ENCODE data around the gene SOX13.

Gene SOX13

DNA sequence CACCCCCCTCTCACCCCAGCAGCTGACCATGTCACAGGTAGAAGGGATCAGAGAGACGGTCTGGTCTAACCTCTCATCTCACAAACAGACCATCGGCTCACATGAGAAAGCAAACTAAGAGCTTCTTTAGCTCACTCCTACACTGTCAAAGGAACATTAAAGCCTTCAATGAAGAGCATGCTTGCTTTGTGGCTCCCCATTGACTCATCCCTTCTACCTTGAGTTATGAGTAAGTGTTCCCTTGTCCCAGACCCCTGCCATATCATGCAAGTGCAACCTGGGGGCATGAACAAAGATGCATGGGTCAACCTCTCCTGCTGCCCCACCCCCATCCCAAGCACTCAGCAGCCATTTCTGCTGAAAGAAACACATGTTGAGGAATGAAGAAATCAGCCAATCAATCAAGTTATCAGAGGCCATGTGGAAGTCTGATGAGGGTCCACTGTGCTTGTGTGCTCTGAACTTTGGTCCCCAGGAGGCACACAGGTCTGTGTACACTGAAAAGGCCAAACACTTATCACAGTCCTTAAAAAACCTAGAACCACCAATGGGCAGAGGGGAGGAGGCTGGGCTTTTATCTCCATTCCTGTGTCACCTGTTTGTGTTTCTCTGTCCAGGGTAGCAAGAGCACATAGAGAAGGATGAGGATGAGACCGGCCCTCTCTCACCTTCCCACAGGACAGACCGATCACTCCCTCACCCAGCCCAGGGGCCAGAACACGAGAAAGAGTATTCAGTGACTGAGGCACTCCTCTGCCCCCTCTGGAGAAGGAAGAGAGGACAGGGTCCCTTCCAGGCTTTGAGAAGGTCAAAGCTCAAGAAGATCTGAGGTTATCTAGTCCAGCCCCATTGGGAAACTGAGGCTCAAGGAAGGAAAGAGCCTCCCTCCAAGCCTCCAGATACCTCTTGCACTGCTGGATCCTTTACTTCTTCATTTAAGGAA is 69.4 kb downstream of the SOX13 start:
- Mint-ChIP-seq H3K27ac (no peak overlapping the region), H3K4me1 (no peaks in the 10 kb centered on the region), H3K9me3 (no peaks in the 10 kb centered on the region), H3K27me3 (no peaks in the 10 kb centered on the region), H3K36me3 (peaks cover 4% of the 10 kb centered on the region), H3K4me3 (no peak overlapping the region)

DNA sequence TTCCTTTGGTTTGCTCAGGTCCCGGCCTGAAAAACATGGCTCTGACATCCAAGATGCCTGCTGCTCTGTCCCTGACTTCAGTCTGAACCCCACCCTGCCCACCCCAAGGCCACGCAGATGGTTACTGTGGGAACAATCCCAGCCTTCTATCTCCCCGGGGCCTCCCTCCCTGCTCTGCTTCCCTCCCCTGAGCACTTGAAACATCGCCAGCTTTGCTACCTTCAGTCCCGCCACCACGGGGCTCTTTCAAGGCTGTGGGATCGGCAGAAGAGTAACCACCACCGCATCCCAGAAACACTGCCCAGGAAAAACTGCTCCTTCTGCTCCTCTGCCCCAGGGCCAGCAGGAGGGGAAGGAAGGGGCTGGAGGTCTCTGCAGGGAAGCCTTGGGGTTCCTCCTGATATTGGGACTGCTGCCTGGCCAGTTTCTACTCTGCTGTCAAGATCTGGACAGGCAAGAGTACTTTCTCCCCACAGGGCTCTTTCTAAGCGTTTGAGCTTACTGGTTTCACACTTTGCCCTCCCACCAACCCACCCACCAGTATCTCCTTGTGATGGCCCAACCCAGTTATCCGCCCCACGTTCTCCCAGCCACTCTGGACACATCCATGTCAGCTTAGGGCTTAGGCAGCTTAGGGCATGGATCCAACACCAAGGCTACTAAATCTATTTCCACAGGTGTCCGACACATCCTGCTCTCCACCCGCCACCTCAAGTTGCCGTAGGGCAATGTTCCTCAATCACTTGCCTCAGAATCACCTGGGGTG is 70.5 kb downstream of the SOX13 start:
- no peak overlapping the region for H3K27ac Mint-ChIP-seq
- no peak overlapping the region for H3K4me3 Mint-ChIP-seq
- no peaks in the 10 kb centered on the region for H3K9me3 Mint-ChIP-seq
- H3K4me1 Mint-ChIP-seq: no peaks in the 10 kb centered on the region
- no peaks in the 10 kb centered on the region for H3K27me3 Mint-ChIP-seq
- H3K36me3 Mint-ChIP-seq: peaks cover 4% of the 10 kb centered on the region

DNA sequence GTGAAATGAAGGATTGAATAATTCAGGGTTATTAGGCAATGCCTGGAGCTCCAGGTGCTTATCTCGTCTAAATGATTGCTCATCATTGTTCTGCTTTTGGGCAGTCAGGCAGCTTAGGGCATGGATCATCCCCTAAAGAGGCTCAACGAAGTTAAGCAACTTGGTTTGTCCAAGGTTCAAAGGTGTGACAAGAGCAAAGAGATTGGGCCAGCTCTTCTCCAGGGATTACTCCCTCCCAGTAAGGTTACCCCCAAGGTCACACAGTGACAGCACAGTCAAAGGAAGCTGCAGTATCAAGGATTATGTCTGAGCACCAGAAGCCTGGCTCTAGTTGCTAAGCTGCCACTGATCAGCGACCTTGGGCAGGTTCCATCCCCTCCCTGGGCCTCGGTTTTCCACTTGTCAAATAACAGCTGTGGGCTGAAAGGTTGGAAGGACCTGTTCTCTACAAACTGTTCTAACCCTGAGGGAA is 72.2 kb downstream of the SOX13 start:
- Mint-ChIP-seq H3K9me3 (no peaks in the 10 kb centered on the region), H3K4me3 (no peak overlapping the region), H3K27ac (no peak overlapping the region), H3K27me3 (no peaks in the 10 kb centered on the region), H3K36me3 (peaks cover 1% of the 10 kb centered on the region), H3K4me1 (no peaks in the 10 kb centered on the region)

DNA sequence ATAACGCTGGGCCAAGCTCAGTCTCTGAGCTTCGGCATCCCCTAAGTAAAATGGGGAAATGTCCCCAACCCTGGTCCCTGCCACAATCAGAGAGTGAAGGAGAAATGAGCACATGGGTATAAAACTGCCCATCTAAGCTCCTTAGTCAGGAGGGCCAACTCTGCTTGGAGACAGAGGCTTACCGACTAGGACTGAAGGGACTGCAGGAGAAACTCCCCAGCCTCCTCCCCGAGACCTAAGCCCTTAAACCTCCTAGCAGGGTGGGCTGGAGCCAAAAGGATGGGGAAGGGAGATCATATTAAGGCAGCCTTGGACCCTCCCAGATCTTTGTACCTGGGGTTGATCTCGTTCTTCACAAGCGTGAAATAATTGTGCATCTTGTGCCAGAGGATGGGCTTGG is 73.4 kb downstream of the SOX13 start:
- no peaks in the 10 kb centered on the region for H3K36me3 Mint-ChIP-seq
- H3K27me3 Mint-ChIP-seq: no peaks in the 10 kb centered on the region
- H3K4me1 Mint-ChIP-seq: no peaks in the 10 kb centered on the region
- no peak overlapping the region for H3K4me3 Mint-ChIP-seq
- H3K9me3 Mint-ChIP-seq: no peaks in the 10 kb centered on the region
- H3K27ac Mint-ChIP-seq: no peak overlapping the region

DNA sequence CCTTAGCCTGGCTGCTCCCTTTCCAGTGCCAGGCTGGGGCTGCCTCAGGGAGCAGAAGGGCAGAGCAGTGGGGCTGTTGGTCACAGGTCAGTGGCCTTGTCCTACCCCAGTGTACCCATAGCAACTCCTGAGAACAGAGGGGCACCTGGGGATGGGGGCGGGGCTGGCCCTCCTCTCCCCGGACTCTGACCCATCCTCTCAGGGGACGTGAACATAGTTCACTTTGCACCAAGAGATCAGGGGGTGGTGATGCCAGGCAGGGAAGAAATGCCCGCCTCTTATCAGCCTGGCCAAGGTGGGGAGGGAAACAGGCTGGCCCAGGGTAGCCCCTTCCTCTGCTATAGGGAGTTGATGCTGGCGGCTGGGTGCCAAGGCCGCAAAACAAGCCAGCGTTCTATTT is 74.0 kb downstream of the SOX13 start:
- no peaks in the 10 kb centered on the region for H3K36me3 Mint-ChIP-seq

DNA sequence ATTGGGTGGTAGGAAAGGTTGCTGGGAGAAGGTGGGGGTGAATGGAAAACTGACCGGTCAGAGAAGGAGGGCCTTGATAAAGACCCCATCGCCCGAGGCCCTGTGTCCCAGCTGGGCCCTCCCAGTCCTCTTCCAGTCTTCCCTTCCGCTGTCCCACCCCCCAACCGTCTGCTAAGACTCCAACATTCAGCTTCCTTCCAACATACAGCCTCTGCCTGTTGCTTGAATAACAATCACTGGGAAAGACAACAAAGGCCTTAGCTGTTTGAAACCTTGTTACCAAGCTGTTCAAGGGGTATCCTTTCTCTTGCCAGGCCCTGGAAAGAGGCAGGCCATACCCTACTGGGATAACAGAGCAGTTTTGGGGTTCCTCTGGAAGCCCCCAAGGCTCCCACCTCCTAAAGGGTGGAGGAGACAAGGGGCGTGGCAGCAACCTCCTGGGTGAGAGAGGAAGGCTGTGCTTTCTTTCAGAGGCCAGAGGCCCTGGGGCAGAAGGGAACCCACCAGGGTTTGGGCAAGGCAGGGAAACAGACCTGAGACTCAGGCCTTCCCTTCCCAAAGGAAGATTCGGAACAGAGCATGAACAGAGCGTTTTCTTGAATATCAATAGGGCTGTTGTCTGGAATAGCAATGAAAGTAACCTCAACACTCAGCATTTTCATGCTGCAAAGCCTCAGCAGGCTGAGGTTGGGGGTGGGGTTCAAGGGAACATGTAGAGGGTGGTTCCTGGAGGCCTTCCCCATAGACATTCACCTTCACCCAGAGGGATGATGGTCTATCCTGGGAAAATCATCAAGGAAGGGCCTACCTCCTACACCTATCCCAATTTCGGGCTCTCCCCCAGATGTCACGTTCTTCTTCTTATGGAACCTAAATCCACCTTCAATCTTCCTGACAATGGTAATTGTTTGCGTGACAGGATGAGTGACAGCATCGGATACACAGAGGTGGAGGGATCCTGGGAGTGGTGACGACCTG is 74.8 kb downstream of the SOX13 start:
- H3K9me3 Mint-ChIP-seq: no peaks in the 10 kb centered on the region
- H3K27ac Mint-ChIP-seq: no peak overlapping the region
- no peak overlapping the region for H3K4me3 Mint-ChIP-seq
- no peaks in the 10 kb centered on the region for H3K36me3 Mint-ChIP-seq
- H3K27me3 Mint-ChIP-seq: no peaks in the 10 kb centered on the region
- no peaks in the 10 kb centered on the region for H3K4me1 Mint-ChIP-seq

More for the DNA sequence above, 74.0 kb downstream of the SOX13 start:
- Mint-ChIP-seq H3K27ac (no peak overlapping the region), H3K4me1 (no peaks in the 10 kb centered on the region), H3K27me3 (no peaks in the 10 kb centered on the region), H3K9me3 (no peaks in the 10 kb centered on the region), H3K4me3 (no peak overlapping the region)

DNA sequence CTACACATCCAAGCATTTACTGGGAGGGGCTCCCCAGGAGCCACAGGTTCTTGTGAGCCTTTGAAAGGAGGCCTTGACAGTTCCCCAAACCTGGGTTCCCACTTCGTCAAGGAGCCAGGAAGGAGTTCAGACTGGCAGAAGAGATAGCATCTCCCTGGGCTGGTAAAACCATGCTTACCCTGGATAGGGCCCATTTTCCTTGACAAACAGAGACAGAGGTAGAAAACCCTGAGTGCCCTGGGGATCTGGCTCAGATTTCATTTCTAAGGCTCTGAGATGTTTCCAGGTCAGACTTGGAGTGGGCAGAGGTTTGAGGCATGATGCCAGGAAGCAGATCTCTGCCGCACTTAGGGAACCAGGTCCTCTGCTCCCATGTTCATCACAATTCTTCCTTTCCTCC is 76.2 kb downstream of the SOX13 start:
- H3K9me3 Mint-ChIP-seq: no peaks in the 10 kb centered on the region
- H3K4me1 Mint-ChIP-seq: no peaks in the 10 kb centered on the region
- no peak overlapping the region for H3K27ac Mint-ChIP-seq
- no peak overlapping the region for H3K4me3 Mint-ChIP-seq
- no peaks in the 10 kb centered on the region for H3K36me3 Mint-ChIP-seq
- H3K27me3 Mint-ChIP-seq: no peaks in the 10 kb centered on the region

DNA sequence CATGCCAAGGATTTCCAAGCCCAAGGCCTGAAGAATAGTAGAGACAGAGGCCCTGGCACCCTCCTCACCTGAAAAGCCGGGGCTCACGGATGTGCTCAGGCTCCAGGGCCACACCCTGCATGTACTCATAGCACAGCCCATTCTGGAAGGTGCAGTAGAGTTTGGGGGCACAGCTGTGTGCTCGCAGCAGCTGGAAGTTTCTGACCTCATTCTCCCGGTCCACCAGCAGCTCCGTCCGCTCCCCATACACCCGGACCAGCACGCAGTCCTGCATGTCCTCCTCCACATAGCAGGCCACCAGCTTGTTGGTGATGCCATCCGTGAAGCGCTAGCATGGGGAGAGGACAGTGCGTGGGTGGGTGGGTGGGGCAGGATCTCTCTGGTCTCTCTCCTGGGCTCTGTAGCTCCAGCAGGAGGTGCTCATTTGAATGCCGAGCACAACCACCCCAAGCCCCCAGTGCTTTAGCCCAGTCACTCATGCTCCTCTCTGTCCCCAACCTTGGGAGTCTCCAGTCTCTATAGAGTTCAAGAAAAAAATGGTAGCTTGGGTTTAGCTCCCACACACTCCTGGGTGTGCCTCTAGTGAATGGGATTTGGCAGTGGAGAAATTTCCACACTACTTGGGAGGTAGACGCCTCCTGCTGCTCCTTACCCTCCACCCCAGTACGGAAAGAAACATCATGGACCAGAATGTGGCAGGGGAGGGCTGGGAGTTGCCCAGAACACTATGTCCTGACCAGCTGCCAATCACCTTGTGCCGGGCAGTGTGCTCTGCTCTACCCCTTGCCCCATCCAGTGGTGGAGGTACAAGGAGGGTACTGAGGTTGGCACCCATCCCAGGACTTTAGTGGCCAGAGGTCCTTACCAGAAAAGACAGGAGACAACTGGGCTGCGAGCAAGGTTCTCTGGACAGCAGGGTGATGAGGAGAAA is 77.0 kb downstream of the SOX13 start:
- no peaks in the 10 kb centered on the region for H3K36me3 Mint-ChIP-seq
- no peaks in the 10 kb centered on the region for H3K9me3 Mint-ChIP-seq
- no peaks in the 10 kb centered on the region for H3K4me1 Mint-ChIP-seq
- no peaks in the 10 kb centered on the region for H3K27me3 Mint-ChIP-seq
- H3K4me3 Mint-ChIP-seq: peak overlapping the region; percentile 74
- no peak overlapping the region for H3K27ac Mint-ChIP-seq

DNA sequence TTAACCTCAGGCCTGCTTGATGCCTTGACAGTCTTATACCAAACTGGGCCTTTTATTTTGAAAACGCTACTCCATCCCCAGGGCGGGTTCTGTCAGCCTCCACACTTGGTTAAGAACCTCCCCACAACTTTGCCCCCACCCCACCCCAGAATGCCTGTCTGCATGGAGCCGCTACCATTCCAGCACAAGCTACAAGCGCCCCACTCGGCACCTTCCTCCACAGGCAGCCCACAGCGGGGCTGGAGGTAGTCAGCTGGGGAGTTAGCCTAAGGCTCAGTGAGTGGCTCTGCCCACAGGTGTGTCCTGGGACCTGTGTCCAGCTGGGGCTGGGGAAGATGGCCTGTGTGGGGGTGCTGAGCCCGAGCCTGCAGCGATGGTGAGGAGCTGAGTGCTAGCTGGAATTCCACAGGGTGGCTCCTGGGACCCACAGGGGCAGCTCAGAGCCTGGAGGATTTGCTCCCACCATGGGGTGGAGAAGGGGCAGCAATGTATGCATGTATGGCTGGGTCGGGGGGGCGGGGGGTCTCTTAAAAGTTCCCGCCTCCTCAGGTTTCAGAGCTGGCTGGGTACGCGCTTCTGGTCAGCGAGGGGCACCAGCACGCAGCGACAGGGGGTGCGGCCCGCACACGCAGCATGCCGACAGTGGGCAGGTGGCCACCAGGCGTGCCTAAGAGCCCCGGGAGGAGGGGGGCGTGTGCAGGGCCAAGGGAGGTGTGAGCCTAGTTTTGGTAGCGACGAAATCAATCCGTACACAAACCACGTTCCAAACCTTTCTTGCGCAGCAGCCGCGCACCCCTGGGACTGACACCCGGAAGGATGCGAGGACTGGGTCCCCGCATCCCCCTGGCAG is 78.0 kb downstream of the SOX13 start:
- Mint-ChIP-seq H3K4me3 (peak overlapping the region; percentile 74), H3K36me3 (no peaks in the 10 kb centered on the region), H3K4me1 (no peaks in the 10 kb centered on the region), H3K27me3 (no peaks in the 10 kb centered on the region), H3K9me3 (no peaks in the 10 kb centered on the region), H3K27ac (peak overlapping the region; percentile 70)

DNA sequence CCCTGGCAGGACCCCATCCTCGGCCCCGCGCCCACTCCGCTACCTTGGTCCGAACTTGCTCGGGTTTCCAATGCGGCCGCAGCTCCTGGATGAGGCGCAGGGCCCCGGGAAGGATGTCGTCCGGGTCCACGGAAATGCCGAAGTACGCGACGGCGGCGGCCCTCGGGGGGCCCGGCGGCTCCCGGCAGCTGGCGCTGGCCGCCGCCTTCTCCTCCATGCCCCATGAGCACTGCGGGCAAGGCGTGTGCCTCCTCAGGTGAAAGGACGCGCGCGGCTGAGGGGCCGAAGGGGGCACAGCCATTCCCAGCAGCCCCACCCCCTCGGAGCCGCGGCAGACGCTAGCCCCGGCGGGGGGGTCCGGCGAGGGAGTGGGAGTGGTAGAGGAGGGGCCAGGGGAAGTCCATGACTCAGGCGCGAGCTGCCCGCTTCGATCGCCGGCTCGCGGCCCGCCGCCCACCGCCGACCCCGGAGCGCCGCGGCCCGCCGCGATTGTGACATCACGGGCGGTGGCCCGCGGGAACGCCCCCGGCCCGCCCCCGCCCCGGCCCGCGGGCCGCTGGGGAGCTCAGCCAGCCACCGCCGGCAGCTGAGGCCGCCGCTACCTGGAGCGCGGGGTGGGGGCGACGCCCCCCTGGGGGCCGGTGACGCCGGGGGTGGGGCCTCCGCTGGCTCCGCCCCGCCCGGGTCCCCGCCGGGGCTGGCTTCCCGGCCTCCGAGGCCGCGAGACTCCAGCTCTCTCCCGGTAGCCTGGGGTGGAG is 78.8 kb downstream of the SOX13 start, which contains the start of gene ETNK2:
TSS of gene ETNK2 (minus strand) at position 493 of the 758 bp plus-strand sequence. CDS start at position 301, 192 bp downstream.
- H3K4me3 Mint-ChIP-seq: peak within 1 kb of the TSS; percentile 74
- H3K27ac Mint-ChIP-seq: peak within 1 kb of the TSS; percentile 70
- no peaks in the 10 kb centered on the region for H3K36me3 Mint-ChIP-seq
- H3K27me3 Mint-ChIP-seq: no peaks in the 10 kb centered on the region
- no peaks in the 10 kb centered on the region for H3K4me1 Mint-ChIP-seq
- H3K9me3 Mint-ChIP-seq: no peaks in the 10 kb centered on the region

DNA sequence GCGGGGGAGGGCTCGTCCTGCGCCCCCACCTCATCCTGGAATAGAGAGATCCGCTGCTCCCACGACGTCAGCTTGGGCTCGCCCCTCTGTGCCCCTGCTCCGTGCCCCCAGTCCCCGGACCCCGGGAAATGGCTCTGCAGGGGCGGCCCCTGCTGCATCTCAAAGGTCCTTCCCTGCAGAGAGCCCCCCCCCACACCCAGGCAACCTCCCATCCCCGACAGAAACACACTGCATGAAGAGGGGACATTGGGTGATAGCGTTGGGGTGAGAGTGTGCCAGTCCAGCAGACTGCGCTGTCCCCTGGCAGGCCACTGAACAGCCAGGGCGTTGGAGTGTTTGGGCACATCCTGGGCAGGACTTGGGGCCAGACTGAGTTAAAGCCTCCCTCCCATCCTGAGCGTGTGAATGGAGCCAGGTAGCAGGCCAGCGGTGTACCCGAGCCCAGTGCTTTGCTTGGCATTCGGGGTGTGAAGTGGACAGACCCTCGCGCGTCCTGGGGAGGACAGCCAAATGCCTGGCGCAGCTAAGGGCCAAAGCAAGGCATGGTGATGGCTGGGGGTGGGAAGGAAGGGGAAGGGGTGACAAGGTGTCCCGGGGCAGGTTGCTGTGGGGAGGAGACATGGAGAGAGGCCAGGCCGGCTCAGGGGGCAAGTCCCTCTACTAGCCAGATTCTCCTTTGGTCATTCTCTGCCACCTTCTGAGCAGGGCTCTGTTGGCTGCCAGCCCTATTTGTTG is 79.6 kb downstream of the SOX13 start:
- H3K27me3 Mint-ChIP-seq: no peaks in the 10 kb centered on the region
- H3K36me3 Mint-ChIP-seq: no peaks in the 10 kb centered on the region
- H3K27ac Mint-ChIP-seq: no peak overlapping the region
- no peaks in the 10 kb centered on the region for H3K9me3 Mint-ChIP-seq
- H3K4me1 Mint-ChIP-seq: no peaks in the 10 kb centered on the region
- H3K4me3 Mint-ChIP-seq: peak overlapping the region; percentile 63

DNA sequence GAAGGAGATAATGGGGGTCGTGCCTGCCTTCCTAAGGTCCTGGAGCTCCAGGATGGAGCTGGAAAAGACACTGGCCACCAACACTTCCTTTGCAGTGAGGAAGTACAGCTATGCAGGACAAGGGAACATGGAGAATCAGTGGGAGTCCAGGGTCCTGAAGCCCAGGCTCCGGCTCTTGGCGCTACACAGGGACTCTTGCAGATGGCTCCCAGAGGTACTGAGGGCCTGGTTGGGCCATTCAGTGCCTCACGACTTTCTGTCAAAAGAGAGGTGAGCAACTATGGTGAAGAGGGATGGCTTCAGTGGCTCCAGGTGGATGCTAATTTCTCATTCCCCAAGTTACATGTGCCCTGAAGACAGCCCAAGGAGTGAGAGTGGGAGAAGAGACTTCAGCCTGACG is 80.8 kb downstream of the SOX13 start:
- Mint-ChIP-seq H3K36me3 (no peaks in the 10 kb centered on the region), H3K4me3 (no peak overlapping the region), H3K4me1 (no peaks in the 10 kb centered on the region), H3K9me3 (no peaks in the 10 kb centered on the region), H3K27ac (no peak overlapping the region), H3K27me3 (no peaks in the 10 kb centered on the region)

All from activated naive CD4-positive, alpha-beta T cell treated with anti-CD3 and anti-CD28 coated beads, Interleukin-2, amount 50 U/mL, for 24 hours (primary cell).